Measurements from ENCODE around the gene NUMA1. TPM values are rescaled to one million over a fixed set of nuclear protein-coding genes. Genes with fewer than 3 reads are reported as not detected.
A peak's percentile ranks its signal among the peaks of the same experiment; 100 is the strongest.

NUMA1 gene
- total RNA-seq, 1 donor from 2014 or later: 163 TPM

DNA sequence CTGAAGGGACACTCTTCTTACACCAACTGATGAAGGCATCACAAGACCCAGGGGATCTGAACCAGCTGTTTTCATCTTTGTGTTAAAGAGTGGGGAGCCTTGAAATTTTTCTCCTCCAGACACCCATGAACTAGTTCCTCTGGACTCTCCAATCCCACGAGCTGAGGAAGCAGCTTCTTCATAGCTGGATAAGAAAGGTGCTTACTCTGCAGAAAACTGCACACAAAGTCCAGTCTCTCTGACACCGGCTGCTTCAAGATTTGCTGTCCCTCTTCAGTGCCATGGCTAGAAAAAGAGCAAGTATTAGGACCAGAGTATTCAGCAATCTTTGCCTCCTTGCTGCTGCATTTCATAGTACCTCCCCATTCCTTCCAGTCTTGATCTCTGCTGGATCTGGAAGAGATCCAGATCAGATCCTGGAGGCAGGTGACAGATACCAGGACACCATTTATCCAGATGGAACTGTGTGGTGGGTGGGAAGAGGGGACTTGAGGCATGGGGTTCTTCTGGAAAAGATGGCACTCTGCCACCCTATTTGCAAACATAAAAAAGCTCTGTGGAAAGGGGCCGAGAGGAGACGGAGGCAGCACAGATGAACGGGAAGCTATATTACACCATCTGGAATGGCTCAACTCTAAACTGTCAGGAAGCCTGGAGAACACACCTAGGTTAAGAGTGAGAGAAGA is 56.1 kb downstream of the NUMA1 start:
- H3K36me3 Mint-ChIP-seq (ENCODE audit: low read depth): peaks cover 89% of the 10 kb centered on the region
- intact Hi-C loops (cut with micrococcal nuclease): no loop called here
- H3K27me3 Mint-ChIP-seq: no peaks in the 10 kb centered on the region
- H3K9me3 Mint-ChIP-seq: no peaks in the 10 kb centered on the region
- CTCF ChIA-PET: interaction anchor here (1.0 to 7.1 kb wide), 20 partner anchors 9 to 407 kb away, joined by 3 to 152 read pairs (median 8); partner anchors contain the start of genes RNF121 and XNDC1N
- no peak overlapping the region for H3K4me3 Mint-ChIP-seq
- ATAC-seq (ENCODE audit: low read depth) (no peak), DNase-seq (no peak)
- POLR2A ChIA-PET: interaction anchor here (1.9 to 2.4 kb wide), 2 partner anchors 11 to 67 kb away, joined by 6 to 16 read pairs; no protein-coding TSS in a partner anchor
- TF ChIP-seq, protein P1, sequence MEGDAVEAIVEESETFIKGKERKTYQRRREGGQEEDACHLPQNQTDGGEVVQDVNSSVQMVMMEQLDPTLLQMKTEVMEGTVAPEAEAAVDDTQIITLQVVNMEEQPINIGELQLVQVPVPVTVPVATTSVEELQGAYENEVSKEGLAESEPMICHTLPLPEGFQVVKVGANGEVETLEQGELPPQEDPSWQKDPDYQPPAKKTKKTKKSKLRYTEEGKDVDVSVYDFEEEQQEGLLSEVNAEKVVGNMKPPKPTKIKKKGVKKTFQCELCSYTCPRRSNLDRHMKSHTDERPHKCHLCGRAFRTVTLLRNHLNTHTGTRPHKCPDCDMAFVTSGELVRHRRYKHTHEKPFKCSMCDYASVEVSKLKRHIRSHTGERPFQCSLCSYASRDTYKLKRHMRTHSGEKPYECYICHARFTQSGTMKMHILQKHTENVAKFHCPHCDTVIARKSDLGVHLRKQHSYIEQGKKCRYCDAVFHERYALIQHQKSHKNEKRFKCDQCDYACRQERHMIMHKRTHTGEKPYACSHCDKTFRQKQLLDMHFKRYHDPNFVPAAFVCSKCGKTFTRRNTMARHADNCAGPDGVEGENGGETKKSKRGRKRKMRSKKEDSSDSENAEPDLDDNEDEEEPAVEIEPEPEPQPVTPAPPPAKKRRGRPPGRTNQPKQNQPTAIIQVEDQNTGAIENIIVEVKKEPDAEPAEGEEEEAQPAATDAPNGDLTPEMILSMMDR (IDR thresholded peaks at IDR 0.05): no peak
- peaks cover 21% of the 10 kb centered on the region for H3K4me1 Mint-ChIP-seq
- no peak overlapping the region for H3K27ac Mint-ChIP-seq

DNA sequence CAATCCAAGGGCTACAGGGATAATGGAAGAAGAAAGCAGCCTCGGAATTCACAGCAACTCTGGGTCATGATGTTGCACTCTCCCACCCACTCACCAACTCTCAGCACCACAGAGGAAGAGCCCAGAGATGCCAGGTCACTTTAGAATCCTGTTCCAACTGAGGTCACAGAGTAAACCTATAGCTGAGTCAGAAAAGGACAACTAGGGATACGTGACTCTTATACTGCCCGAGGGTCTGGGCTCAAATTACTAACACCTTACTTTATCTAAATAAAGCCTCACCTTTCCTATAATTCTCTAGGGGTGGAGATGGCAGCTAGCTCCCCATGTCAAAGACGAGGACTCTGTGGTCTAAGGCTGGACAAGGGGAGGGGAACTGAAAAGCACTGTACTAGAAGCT is 57.0 kb downstream of the NUMA1 start:
- H3K4me3 Mint-ChIP-seq: no peak overlapping the region
- TF ChIP-seq, protein P1 (IDR thresholded peaks at IDR 0.05): no peak
- intact Hi-C loops (cut with micrococcal nuclease): no loop called here
- H3K27me3 Mint-ChIP-seq: no peaks in the 10 kb centered on the region
- ATAC-seq (ENCODE audit: low read depth) (no peak), DNase-seq (no peak)
- H3K9me3 Mint-ChIP-seq: no peaks in the 10 kb centered on the region
- CTCF ChIA-PET: interaction anchor here (2.3 to 7.1 kb wide), 3 partner anchors 10 to 69 kb away, joined by 9 to 152 read pairs (median 37); no protein-coding TSS in a partner anchor
- peaks cover 19% of the 10 kb centered on the region for H3K4me1 Mint-ChIP-seq
- peaks cover 91% of the 10 kb centered on the region for H3K36me3 Mint-ChIP-seq (ENCODE audit: low read depth)
- POLR2A ChIA-PET: interaction anchor here (0.6 kb wide), 1 partner anchor 401 kb away, joined by 3 read pairs; no protein-coding TSS in a partner anchor
- H3K27ac Mint-ChIP-seq: no peak overlapping the region

DNA sequence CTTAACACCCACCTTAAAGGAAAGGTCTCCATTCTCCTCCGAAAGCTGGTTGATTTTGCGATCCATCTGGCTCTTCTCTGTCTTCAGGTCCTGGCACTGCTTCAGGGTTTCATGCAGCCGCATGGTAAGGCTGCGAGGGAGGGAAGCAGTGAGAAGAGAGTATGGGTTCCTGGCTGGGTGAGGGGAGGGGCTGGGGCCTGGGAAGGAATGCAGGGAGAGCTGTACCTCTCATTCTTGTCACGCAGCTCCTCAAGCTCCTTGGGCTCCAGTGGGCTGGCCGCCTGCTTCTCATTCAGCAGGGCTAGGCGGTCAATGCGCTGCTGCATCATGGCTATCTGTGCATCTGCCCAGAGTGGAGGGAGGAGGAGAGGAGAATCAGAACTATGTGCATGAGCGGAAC is 62.2 kb downstream of the NUMA1 start:
- TF ChIP-seq, protein P1 (IDR thresholded peaks at IDR 0.05): no peak
- ChIA-PET POLR2A (no interaction called here), CTCF (interaction anchor here (1.8 to 5.2 kb wide), 2 partner anchors 41 to 73 kb away, joined by 5 to 60 read pairs; no protein-coding TSS in a partner anchor)
- DNase-seq (no peak), ATAC-seq (ENCODE audit: low read depth) (no peak)
- Mint-ChIP-seq H3K27me3 (no peaks in the 10 kb centered on the region), H3K4me1 (no peaks in the 10 kb centered on the region), H3K4me3 (no peak overlapping the region), H3K36me3 (ENCODE audit: low read depth) (peaks cover 95% of the 10 kb centered on the region), H3K27ac (no peak overlapping the region), H3K9me3 (no peaks in the 10 kb centered on the region)
- intact Hi-C loops (cut with micrococcal nuclease): no loop called here

DNA sequence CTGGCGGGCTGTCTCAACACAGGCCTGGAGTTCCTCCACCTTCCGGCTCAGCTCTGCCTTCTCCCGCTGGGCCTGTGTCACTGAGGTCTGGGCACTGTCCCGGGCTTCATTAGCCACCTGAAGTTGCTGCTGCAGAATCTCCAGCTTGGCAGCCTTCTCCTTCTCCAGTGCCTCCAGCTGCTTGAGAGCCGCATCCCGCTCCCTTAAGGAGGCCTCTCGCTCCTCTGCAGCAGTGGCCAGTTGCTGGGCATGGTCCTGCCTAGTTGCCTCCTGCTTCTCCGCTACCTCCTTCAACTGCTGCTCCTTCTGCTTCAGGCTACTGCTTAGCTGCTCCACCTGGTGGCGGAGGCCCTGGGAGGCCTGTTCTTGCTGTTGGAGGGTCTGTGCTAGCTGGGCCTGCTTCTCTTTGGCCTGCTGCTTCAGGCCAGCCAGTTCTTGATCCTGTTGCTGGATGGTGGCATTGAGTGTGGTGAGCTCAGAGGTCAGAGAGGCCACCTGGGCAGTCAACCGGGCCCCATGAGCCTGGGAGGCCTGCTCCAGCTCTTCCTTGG is 64.8 kb downstream of the NUMA1 start:
- TF ChIP-seq, protein P1 (IDR thresholded peaks at IDR 0.05): no peak
- no peaks in the 10 kb centered on the region for H3K27me3 Mint-ChIP-seq
- ATAC-seq (ENCODE audit: low read depth) (no peak), DNase-seq (no peak)
- no peaks in the 10 kb centered on the region for H3K4me1 Mint-ChIP-seq
- H3K9me3 Mint-ChIP-seq: no peaks in the 10 kb centered on the region
- H3K4me3 Mint-ChIP-seq: no peak overlapping the region
- H3K36me3 Mint-ChIP-seq (ENCODE audit: low read depth): peaks cover 97% of the 10 kb centered on the region
- peak overlapping the region; percentile 61 for H3K27ac Mint-ChIP-seq
- POLR2A ChIA-PET: interaction anchor here (0.7 to 1.6 kb wide), 3 partner anchors 24 to 396 kb away, joined by 3 to 6 read pairs (median 4); no protein-coding TSS in a partner anchor
- intact Hi-C loops (cut with micrococcal nuclease): loop anchor here (1.0 kb wide), 1 partner anchor 38 kb away; no protein-coding TSS in a partner anchor
- CTCF ChIA-PET: interaction anchor here (0.8 to 5.2 kb wide), 14 partner anchors 10 to 415 kb away, joined by 3 to 60 read pairs (median 4); partner anchors contain the start of genes IL18BP and XNDC1N
